Spinal cord (tissue), 10 donors: Measurements from ENCODE around the gene SRP68. TPM values are rescaled to one million over a fixed set of nuclear protein-coding genes. Genes with fewer than 3 reads are reported as not detected.

Source experiments
- DNase-seq, 6 donors: peaks; one replicate each; pipeline versions ENCODE4 v3.0.0 to v3.0.0-alpha.2; 2013 to 2015; ENCODE audit warnings: low spot score in 6 of 6, low read depth in 4 of 6
- H3K27ac ChIP-seq: one replicate; pipeline ENCODE4 v1.5.1; 2013; ENCODE audit warnings: low read depth, low read length, control low read depth
- H3K27me3 ChIP-seq: one replicate; pipeline ENCODE4 v1.6.1; 2013; ENCODE audit warnings: low read length; ENCODE audit not compliant: control insufficient read depth, insufficient read depth
- H3K36me3 ChIP-seq: one replicate; pipeline ENCODE4 v1.6.1; 2013; ENCODE audit warnings: low read length; ENCODE audit not compliant: control insufficient read depth, insufficient read depth
- H3K4me1 ChIP-seq: one replicate; pipeline ENCODE4 v1.6.1; 2013; ENCODE audit warnings: low read length; ENCODE audit not compliant: control insufficient read depth, insufficient read depth
- H3K4me3 ChIP-seq: one replicate; pipeline ENCODE4 v1.5.1; 2013; ENCODE audit warnings: low read depth, low read length, control low read depth
- H3K9me3 ChIP-seq: one replicate; pipeline ENCODE4 v1.6.1; 2013; ENCODE audit warnings: low read length; ENCODE audit not compliant: control insufficient read depth, insufficient read depth
- WGBS: methylation state at CpG from one replicate; pipeline ENCODE4 v1.1.5; 2013; ENCODE audit warnings: missing lambda C conversion rate; ENCODE audit not compliant: insufficient coverage; 5-methylcytosine and 5-hydroxymethylcytosine counted together
- polyA plus RNA-seq, 2 donors: library from polyadenylated mRNA; unstranded; fragments of 120-200 nt; gene quantifications; one replicate each; pipeline ENCODE4 v1.2.1, GENCODE V29; 2013; ENCODE audit not compliant: insufficient read length in 2 of 2
- total RNA-seq, 2 donors: library from RNA; depleted of rRNA in 1 of 2; stranded (reverse); fragments of 120-200 nt in 1 of 2; fragments of >200 nt in 1 of 2; gene quantifications; one replicate each; pipeline versions ENCODE4 v1.2.3 to v1.2.4, GENCODE V29; 2013 to 2014
- donor health status: healthy.

The SRP68 gene
- total and polyA plus RNA-seq, 4 donors, result 31.4 to 63.7 (median 51.1) TPM

- no peak overlapping the region for H3K27ac ChIP-seq
- 79% methylated on average over 8 of the region's 13 CpGs for whole genome bisulfite sequencing
- no peak overlapping the region for H3K4me3 ChIP-seq
- no peaks in the 10 kb centered on the region for H3K27me3 ChIP-seq
- no peaks in the 10 kb centered on the region for H3K9me3 ChIP-seq
- H3K4me1 ChIP-seq, result peaks cover 19% of the 10 kb centered on the region
- peaks cover 21% of the 10 kb centered on the region for H3K36me3 ChIP-seq
- DNase-seq, result peak in 1 of 6 donors; percentile 62
These were observed 37.6 kb downstream of the SRP68 start for GRCh38 chr17:76034428-76035350.

DNA sequence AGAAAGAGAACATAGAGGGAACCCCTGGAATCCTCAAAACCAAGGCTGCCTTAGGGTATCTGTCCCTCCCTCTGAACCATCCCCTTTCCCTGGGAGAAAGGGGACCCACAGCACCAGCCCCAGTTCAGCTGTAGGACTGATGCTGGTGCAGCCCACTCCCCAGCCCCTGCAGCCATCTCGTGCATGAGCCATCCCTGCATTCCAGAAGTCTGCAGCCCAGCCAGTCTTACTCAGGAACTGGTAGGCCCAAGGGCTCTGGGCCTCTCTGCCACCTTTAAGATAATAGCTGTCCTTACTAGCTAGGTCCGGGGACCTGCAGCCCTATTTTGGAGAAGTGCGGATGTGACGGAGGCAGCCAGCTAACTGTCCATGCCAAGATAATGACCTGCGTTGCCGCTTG lies 39.2 kb downstream of the SRP68 start:
- Histone ChIP-seq H3K4me3 (no peak overlapping the region), H3K27me3 (no peaks in the 10 kb centered on the region), H3K27ac (no peak overlapping the region), H3K4me1 (peaks cover 24% of the 10 kb centered on the region), H3K9me3 (no peaks in the 10 kb centered on the region), H3K36me3 (peaks cover 9% of the 10 kb centered on the region)
- 84% methylated on average over 6 of the region's 6 CpGs for WGBS
- DNase-seq, result no peak

DNA sequence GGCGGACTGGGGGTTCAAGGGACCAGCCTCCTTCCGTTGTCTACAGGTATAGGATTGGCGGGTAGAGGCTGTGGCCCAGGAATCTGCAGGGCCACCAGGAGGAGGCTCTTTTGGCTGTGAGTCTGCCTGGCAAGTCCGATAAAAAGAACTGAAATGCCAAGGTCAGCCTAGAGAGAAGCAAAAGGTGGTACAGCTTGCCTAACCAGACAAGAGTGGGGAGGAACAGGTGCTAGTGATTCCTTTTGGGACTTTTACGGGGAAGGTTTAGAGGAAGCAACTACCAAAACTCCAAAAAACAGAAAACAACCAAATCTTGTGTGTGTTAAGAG lies 39.6 kb downstream of the SRP68 start:
- Histone ChIP-seq H3K36me3 (peaks cover 9% of the 10 kb centered on the region), H3K27ac (no peak overlapping the region), H3K27me3 (no peaks in the 10 kb centered on the region), H3K4me1 (peaks cover 24% of the 10 kb centered on the region), H3K9me3 (no peaks in the 10 kb centered on the region), H3K4me3 (no peak overlapping the region)
- no peak for DNase-seq
- WGBS, result 52% methylated on average over 3 of the region's 5 CpGs

DNA sequence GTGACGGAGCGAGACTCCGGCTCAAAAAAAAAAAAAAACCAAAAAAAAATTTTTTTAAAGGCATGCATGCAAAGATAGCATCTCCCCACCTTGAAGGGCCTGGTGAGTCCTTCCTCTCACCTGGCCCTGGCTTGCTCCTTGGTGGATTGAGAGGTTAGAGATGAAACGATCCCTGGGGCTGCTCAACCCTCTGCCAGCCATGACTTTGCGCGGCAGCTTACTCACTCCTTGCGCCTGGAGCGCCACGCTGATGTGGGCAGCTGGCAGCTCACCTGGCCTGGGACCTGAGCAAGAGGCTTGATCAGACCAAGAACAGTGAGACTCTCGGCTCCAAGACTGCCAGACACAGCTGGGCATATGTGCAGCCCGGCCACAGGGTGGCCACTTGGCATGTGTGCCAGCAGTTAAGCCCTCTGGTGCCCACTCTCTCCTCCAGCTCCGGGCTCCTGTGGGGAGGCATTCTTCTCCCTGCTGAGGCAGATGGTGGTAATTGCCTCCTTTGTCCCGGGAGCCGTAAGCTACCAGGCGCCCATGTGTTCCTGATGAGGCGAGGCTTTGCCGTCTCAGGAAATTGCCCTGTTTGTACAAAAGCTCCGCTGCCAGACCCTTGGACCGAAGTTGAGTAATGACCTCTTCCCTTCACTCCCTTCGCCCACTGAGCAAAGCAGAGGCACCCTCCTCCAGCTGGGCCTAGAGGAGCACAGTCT lies 40.1 kb downstream of the SRP68 start:
- Histone ChIP-seq H3K9me3 (no peaks in the 10 kb centered on the region), H3K4me3 (no peak overlapping the region), H3K27me3 (no peaks in the 10 kb centered on the region), H3K4me1 (peaks cover 24% of the 10 kb centered on the region), H3K27ac (no peak overlapping the region), H3K36me3 (peaks cover 7% of the 10 kb centered on the region)
- DNase-seq, result peak in 2 of 6 donors; percentile 49 to 60
- WGBS, result 39% methylated on average over 14 of the region's 20 CpGs

DNA sequence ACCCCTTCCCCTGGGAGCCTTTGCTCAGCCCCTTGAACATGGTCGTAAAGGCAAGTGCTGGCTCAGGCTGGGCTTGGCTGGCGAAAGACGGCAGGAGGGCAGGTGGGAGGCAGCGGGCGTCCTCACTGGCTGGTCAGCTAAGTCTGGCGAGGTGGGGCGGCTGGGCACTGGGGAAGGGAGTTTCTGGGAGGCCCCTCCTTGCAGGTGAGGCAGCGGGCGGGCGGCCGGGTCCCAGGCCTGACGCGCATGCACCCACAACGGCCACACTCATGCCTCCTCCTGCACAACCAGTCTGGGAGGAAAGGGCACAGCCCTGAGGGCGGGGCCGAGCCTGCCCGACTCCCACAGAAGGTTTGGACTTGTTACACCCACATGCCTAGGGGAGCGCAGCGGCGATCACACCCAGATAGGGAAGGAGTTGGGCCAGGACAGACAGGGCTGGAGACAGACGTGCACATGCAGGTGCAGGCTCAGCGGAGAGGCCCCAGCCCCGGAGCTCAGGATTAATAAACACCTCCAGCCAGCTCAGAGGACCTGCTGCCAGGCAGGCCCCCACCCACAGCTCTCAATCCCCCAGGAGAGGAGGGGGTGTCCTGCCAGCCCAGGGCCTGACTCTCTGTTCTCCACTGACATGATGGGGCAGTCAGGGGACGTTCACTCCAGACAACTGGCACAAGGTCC lies 45.0 kb downstream of the SRP68 start, which contains the start of gene EVPL:
TSS of gene EVPL (minus strand) at position 148 of the 681 bp plus-strand sequence. CDS start at position 40, 108 bp downstream.
- WGBS, result 76% methylated on average over 17 of the region's 24 CpGs
- H3K36me3 ChIP-seq, result no peaks in the 10 kb centered on the region
- H3K4me3 ChIP-seq, result no peak within 1 kb of the TSS
- no peak within 1 kb of the TSS for H3K27ac ChIP-seq
- peaks cover 11% of the 10 kb centered on the region for H3K4me1 ChIP-seq
- DNase-seq, result no peak
- no peaks in the 10 kb centered on the region for H3K27me3 ChIP-seq
- no peaks in the 10 kb centered on the region for H3K9me3 ChIP-seq

DNA sequence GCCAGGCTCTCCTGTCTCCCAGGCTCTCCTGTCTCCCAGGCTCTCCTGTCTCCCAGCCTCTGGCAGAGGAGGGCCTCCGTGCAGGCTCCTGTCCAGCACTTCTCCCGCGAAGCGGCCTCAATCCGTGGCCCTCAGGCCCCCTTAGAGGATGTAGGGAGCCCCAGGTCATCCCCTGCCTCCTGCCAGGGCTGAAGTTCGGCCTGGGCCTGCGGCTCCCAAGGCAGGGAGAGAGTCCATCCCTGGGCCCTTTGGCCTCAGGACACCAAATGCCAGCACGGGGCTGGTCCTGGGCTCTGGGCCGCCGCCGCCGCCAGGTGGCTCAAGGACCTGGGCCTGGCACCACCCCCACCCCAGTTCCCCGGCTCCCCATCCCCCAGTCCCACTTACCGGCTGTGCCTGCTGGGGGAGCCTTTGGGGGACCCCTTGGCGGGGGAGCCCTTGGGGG lies 45.6 kb downstream of the SRP68 start:
- Histone ChIP-seq H3K4me1 (peaks cover 8% of the 10 kb centered on the region), H3K27me3 (no peaks in the 10 kb centered on the region), H3K27ac (no peak overlapping the region), H3K4me3 (no peak overlapping the region), H3K36me3 (no peaks in the 10 kb centered on the region), H3K9me3 (no peaks in the 10 kb centered on the region)
- 74% methylated on average over 13 of the region's 15 CpGs for WGBS
- DNase-seq, result no peak

DNA sequence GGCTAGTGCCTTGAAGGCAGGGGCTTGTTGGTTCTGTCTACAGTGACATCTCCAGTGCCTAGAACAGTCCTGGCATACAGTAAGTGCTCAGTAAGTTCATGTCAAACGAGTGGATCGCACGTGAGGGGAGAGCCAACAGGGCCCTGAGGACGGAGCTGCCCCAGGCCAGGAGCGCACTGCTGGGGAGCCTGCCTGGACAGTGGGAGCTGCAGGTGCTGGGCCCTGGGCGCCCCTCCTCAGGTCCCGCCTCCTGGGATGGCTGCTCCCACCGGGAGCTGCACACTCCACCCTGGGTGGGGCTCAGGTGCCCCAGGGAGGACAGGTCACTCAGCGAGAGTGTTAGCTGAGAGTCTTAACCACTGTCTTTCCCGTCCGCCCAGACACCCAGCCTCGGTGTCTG lies 47.0 kb downstream of the SRP68 start:
- Histone ChIP-seq H3K27ac (no peak overlapping the region), H3K36me3 (no peaks in the 10 kb centered on the region), H3K4me3 (no peak overlapping the region), H3K4me1 (peaks cover 8% of the 10 kb centered on the region), H3K9me3 (no peaks in the 10 kb centered on the region), H3K27me3 (no peaks in the 10 kb centered on the region)
- WGBS, result 91% methylated on average over 12 of the region's 12 CpGs
- no peak for DNase-seq

GRCh38 chr17:76024353-76024752 lies 48.0 kb downstream of the SRP68 start:
- Histone ChIP-seq H3K27ac (no peak overlapping the region), H3K4me3 (no peak overlapping the region), H3K27me3 (no peaks in the 10 kb centered on the region), H3K4me1 (peaks cover 2% of the 10 kb centered on the region), H3K9me3 (no peaks in the 10 kb centered on the region), H3K36me3 (no peaks in the 10 kb centered on the region)
- no peak for DNase-seq
- 97% methylated on average over 6 of the region's 9 CpGs for WGBS

DNA sequence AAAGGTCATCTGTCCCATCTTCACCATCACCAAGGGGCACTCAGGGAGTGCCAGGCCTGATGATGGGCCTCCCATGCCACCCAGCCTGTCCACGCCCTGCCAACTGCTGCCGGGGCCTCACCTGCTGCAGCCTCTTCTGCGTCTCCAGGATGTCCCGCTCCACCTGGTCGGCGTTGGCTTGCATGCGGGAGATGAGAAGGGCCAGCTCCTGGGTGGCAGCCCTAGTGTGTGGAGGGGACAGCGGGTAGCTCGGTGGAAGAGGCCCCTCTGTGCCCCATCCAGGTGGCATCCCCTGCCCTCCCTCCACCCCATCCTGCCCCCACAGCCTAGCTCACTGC lies 48.4 kb downstream of the SRP68 start:
- Histone ChIP-seq H3K4me3 (no peak overlapping the region), H3K9me3 (no peaks in the 10 kb centered on the region)
- DNase-seq, result no peak

More for the DNA sequence above, 48.4 kb downstream of the SRP68 start:
- Histone ChIP-seq H3K27ac (no peak overlapping the region), H3K36me3 (no peaks in the 10 kb centered on the region), H3K27me3 (no peaks in the 10 kb centered on the region), H3K4me1 (no peaks in the 10 kb centered on the region)
- 90% methylated on average over 2 of the region's 9 CpGs for WGBS
